Measurements from ENCODE around the gene ZNF182. TPM values are rescaled to one million over a fixed set of nuclear protein-coding genes. Genes with fewer than 3 reads are reported as not detected.
"Not testable (repeated sequence)": the region's sequence is repeated elsewhere in the genome, so short reads cannot be mapped to it uniquely, and the experiment has no call there.

The ZNF182 gene
- total and polyA plus RNA-seq, 8 donors = 1.8 to 6.2 (median 2.8) TPM

GRCh38 chrX:48035891-48036290 lies 32.1 kb upstream of the ZNF182 start:
- H3K36me3 ChIP-seq = no peaks in the 10 kb centered on the region
- no peak overlapping the region for H3K4me3 ChIP-seq
- no peaks in the 10 kb centered on the region for H3K9me3 ChIP-seq
- TF ChIP-seq CTCF (IDR thresholded peaks at IDR 0.05) = no peak
- no peaks in the 10 kb centered on the region for H3K4me1 ChIP-seq
- no peak for DNase-seq
- ATAC-seq = no peak
- intact Hi-C loops (cut with DNase I) = loop anchor here in 1 of 3 donors (10.0 kb wide), 1 partner anchor 191 kb away; no protein-coding TSS in a partner anchor
- H3K27me3 ChIP-seq = no peaks in the 10 kb centered on the region
- FAIRE-seq = no peak
- no peak overlapping the region for H3K27ac ChIP-seq
- 45 to 65% methylated on average over 4 of the region's 4 CpGs for WGBS, 2 donors

GRCh38 chrX:48030641-48031173 lies 26.9 kb upstream of the ZNF182 start:
- WGBS, 2 donors = 65 to 77% methylated on average over 10 of the region's 10 CpGs
- ATAC-seq, H3K9me3 ChIP-seq, H3K4me3 ChIP-seq, H3K36me3 ChIP-seq, DNase-seq, FAIRE-seq, H3K4me1 ChIP-seq, H3K27me3 ChIP-seq, H3K27ac ChIP-seq: not testable (repeated sequence)
- intact Hi-C loops (cut with DNase I) = loop anchor here in 1 of 3 donors (10.0 kb wide), 1 partner anchor 186 kb away; no protein-coding TSS in a partner anchor

GRCh38 chrX:48030237-48030636 lies 26.4 kb upstream of the ZNF182 start:
- no peak for FAIRE-seq
- WGBS, 2 donors = 76% methylated on average over 10 of the region's 10 CpGs
- intact Hi-C loops (cut with DNase I) = loop anchor here in 1 of 3 donors (10.0 kb wide), 1 partner anchor 185 kb away; no protein-coding TSS in a partner anchor
- no peak for DNase-seq
- Histone ChIP-seq H3K27ac (no peak overlapping the region), H3K9me3 (no peaks in the 10 kb centered on the region), H3K36me3 (no peaks in the 10 kb centered on the region), H3K4me3 (no peak overlapping the region), H3K4me1 (no peaks in the 10 kb centered on the region), H3K27me3 (no peaks in the 10 kb centered on the region)
- ATAC-seq = no peak
- no peak for TF ChIP-seq CTCF (IDR thresholded peaks at IDR 0.05)

- no peaks in the 10 kb centered on the region for H3K27me3 ChIP-seq
- FAIRE-seq (no peak), DNase-seq (no peak), ATAC-seq (no peak)
- no peak for TF ChIP-seq CTCF (IDR thresholded peaks at IDR 0.05)
- H3K36me3 ChIP-seq = no peaks in the 10 kb centered on the region
- H3K4me3 ChIP-seq = no peak overlapping the region
- H3K9me3 ChIP-seq = no peaks in the 10 kb centered on the region
- intact Hi-C loops (cut with DNase I) = loop anchor here in 1 of 3 donors (10.0 kb wide), 1 partner anchor 183 kb away; no protein-coding TSS in a partner anchor
- WGBS, 2 donors = 85 to 91% methylated on average over 8 of the region's 8 CpGs
- H3K4me1 ChIP-seq = no peaks in the 10 kb centered on the region
- no peak overlapping the region for H3K27ac ChIP-seq
These were observed 24.3 kb upstream of the ZNF182 start for GRCh38 chrX:48028091-48028490.

- H3K4me1 ChIP-seq, FAIRE-seq, H3K36me3 ChIP-seq, ATAC-seq, H3K9me3 ChIP-seq, H3K27me3 ChIP-seq, H3K4me3 ChIP-seq, H3K27ac ChIP-seq, DNase-seq: not testable (repeated sequence)
- intact Hi-C loops (cut with DNase I) = loop anchor here in 1 of 3 donors (10.0 kb wide), 1 partner anchor 183 kb away; no protein-coding TSS in a partner anchor
- WGBS, 2 donors = 54 to 64% methylated on average over 3 to 4 of the region's 4 CpGs
These were observed 23.8 kb upstream of the ZNF182 start for GRCh38 chrX:48027545-48027944.

- ATAC-seq = peak; percentile 60 to 74 (median 68)
These were observed 21.8 kb upstream of the ZNF182 start for GRCh38 chrX:48025561-48025960.

More at GRCh38 chrX:48025561-48025960, 21.8 kb upstream of the ZNF182 start:
- DNase-seq (peak in 1 of 6 donors; percentile 45), FAIRE-seq (peak; percentile 82)
- Histone ChIP-seq H3K36me3 (no peaks in the 10 kb centered on the region), H3K4me3 (no peak overlapping the region), H3K9me3 (no peaks in the 10 kb centered on the region), H3K4me1 (no peaks in the 10 kb centered on the region), H3K27me3 (no peaks in the 10 kb centered on the region), H3K27ac (no peak overlapping the region)
- TF ChIP-seq CTCF (IDR thresholded peaks at IDR 0.05) = peak; percentile 34 to 52 (median 42)
- intact Hi-C loops (cut with DNase I) = loop anchor here in 1 of 3 donors (10.0 kb wide), 1 partner anchor 181 kb away; no protein-coding TSS in a partner anchor
- 1 to 7% methylated on average over 7 of the region's 7 CpGs for WGBS, 2 donors

Measured in pancreas (tissue), 10 donors.